Transverse colon (tissue), 4 donors: ENCODE data around the gene ATF4. TPM values are rescaled to one million over a fixed set of nuclear protein-coding genes. Genes with fewer than 3 reads are reported as not detected.
"Not testable (repeated sequence)": the region's sequence is repeated elsewhere in the genome, so short reads cannot be mapped to it uniquely, and the experiment has no call there.

Experiments
- DNase-seq: peaks from one replicate; pipeline ENCODE4 v3.0.0-alpha.2; 2019
- H3K27ac ChIP-seq, 4 donors: fragments of 200-600 bp; sonication (generic); 2 replicates each; pipeline ENCODE4 v1.5.1; 2016 to 2018; ENCODE audit warnings: inconsistent platforms in 4 of 4
- H3K27me3 ChIP-seq: fragments of 200-600 bp; sonication (generic); 2 replicates; pipeline ENCODE4 v1.5.1; 2017; ENCODE audit warnings: inconsistent platforms
- H3K36me3 ChIP-seq, 4 donors: fragments of 200-600 bp; sonication (generic); 2 replicates each; pipeline ENCODE4 v1.5.1; 2017 to 2019; ENCODE audit warnings: inconsistent platforms in 4 of 4
- H3K4me1 ChIP-seq, 4 donors: fragments of 200-600 bp; sonication (generic); 2 replicates each; pipeline ENCODE4 v1.5.1; 2017 to 2020; ENCODE audit warnings: inconsistent platforms in 4 of 4
- H3K4me3 ChIP-seq, 4 donors: fragments of 200-600 bp; sonication (generic); 1 replicate in 1 of 4; 2 replicates in 3 of 4; pipeline versions ENCODE4 v1.5.1 to v1.6.1; 2017 to 2019; ENCODE audit warnings: inconsistent platforms in 4 of 4
- H3K9me3 ChIP-seq, 2 donors: fragments of 200-600 bp; sonication (generic); 2 replicates each; pipeline ENCODE4 v1.5.1; 2017 to 2019; ENCODE audit warnings: inconsistent platforms in 2 of 2
- CTCF ChIP-seq, 5 experiments: fragments of 200-600 bp in 3 of 5; fragments of 450-650 bp in 2 of 5; sonication (generic) in 3 of 5; IDR thresholded peaks; 1 replicate in 2 of 5; 2 replicates in 3 of 5; pipeline ENCODE4 v1.5.1; 2016 to 2017; ENCODE audit warnings: antibody characterized with exemption in 5 of 5, inconsistent platforms in 3 of 5, mild to moderate bottlenecking in 2 of 5, moderate library complexity in 1 of 5
- EP300 ChIP-seq: sonication (generic); formaldehyde crosslinking; IDR thresholded peaks from one replicate; pipeline ENCODE4 v1.6.1; 2017; ENCODE audit warnings: antibody characterized with exemption, low read depth
- POLR2A ChIP-seq: fragments of 450-650 bp; IDR thresholded peaks from one replicate; pipeline ENCODE4 v1.6.1; 2016; ENCODE audit warnings: antibody characterized with exemption, mild to moderate bottlenecking, moderate library complexity
- POLR2AphosphoS5 ChIP-seq, 3 donors: sonication (generic); formaldehyde crosslinking; IDR thresholded peaks; one replicate each; pipeline ENCODE4 v1.6.1; 2016; ENCODE audit warnings: antibody characterized with exemption in 3 of 3
- whole genome bisulfite sequencing, 2 donors: methylation state at CpG; one replicate each; pipeline ENCODE4 v1.1.5; 2018; ENCODE audit warnings: low coverage in 1 of 2; 5-methylcytosine and 5-hydroxymethylcytosine counted together
- in situ Hi-C, 4 donors: fragments of 200-750 bp; cut with MboI; loops; one replicate each; pipeline versions ENCODE4 v1.15.0 to v1.15.1; 2017; ENCODE audit warnings: low sequenced_read_pairs in 3 of 4, low pct_ligation_motif_present in 1 of 4, low pct_unique_long_range_greater_than_20kb in 1 of 4
- intact Hi-C: fragments of 100-400 bp; cut with DNase I; formaldehyde crosslinking; loops from one replicate; pipeline ENCODE4 v1.15.1; 2023; ENCODE audit warnings: low total_unique reads
- total RNA-seq, 4 donors: library from RNA; depleted of rRNA; stranded (reverse); fragments of >200 nt; gene quantifications; one replicate each; pipeline ENCODE4 v1.1.0, GENCODE V29; 2016

The ATF4 gene
- total RNA-seq, 4 donors from 2014 or later, result 262 to 566 (median 339) TPM

GRCh38 chr22:39503630-39504029 is 16.7 kb upstream of the ATF4 start:
- intact Hi-C loops, result no loop called here
- in situ Hi-C loops, result no loop called here
- DNase-seq, result no peak
- no peak for TF ChIP-seq CTCF (IDR thresholded peaks at IDR 0.05)
- no peak for TF ChIP-seq POLR2AphosphoS5 (IDR thresholded peaks at IDR 0.05)
- TF ChIP-seq POLR2A, result no peak
- no peak for TF ChIP-seq EP300
- Histone ChIP-seq H3K4me1 (peaks cover 15 to 33% (median 21%) of the 10 kb centered on the region in 4 donors), H3K9me3 (no peaks in the 10 kb centered on the region), H3K27ac (peak overlapping the region in 1 of 4 donors; percentile 93), H3K4me3 (peak overlapping the region in 2 of 4 donors; percentile 80 to 89), H3K27me3 (no peaks in the 10 kb centered on the region), H3K36me3 (peaks cover 0 to 41% (median 14%) of the 10 kb centered on the region in 4 donors)
- WGBS, 2 donors, result 48% methylated on average over 6 of the region's 6 CpGs; no CpG with 5 or more reads in 1 of the 2 donors

- in situ Hi-C loops (no loop called here), intact Hi-C loops (no loop called here)
- WGBS, 2 donors, result 94 to 95% methylated on average over 14 to 16 of the region's 16 CpGs
- no peaks in the 10 kb centered on the region for H3K9me3 ChIP-seq
- H3K4me3 ChIP-seq, result no peak overlapping the region
- no peak for TF ChIP-seq POLR2A
- no peak for TF ChIP-seq POLR2AphosphoS5 (IDR thresholded peaks at IDR 0.05)
- no peak for DNase-seq
- H3K4me1 ChIP-seq, result peaks cover 15 to 32% (median 21%) of the 10 kb centered on the region in 4 donors
- peaks cover 0 to 41% (median 15%) of the 10 kb centered on the region in 4 donors for H3K36me3 ChIP-seq
- H3K27me3 ChIP-seq, result no peaks in the 10 kb centered on the region
- H3K27ac ChIP-seq, result no peak overlapping the region
These were observed 16.3 kb upstream of the ATF4 start for GRCh38 chr22:39504071-39504470.

GRCh38 chr22:39507021-39507420 is 13.3 kb upstream of the ATF4 start:
- H3K9me3 ChIP-seq, intact Hi-C loops, DNase-seq, in situ Hi-C loops, H3K27ac ChIP-seq, H3K4me3 ChIP-seq, H3K27me3 ChIP-seq: not testable (repeated sequence)
- H3K4me1 ChIP-seq, result peaks cover 9 to 24% (median 12%) of the 10 kb centered on the region in 4 donors
- WGBS, 2 donors, result 74 to 90% methylated on average over 2 to 10 of the region's 10 CpGs
- H3K36me3 ChIP-seq, result peaks cover 0 to 67% (median 25%) of the 10 kb centered on the region in 4 donors

- H3K4me1 ChIP-seq, result peaks cover 4 to 18% (median 7%) of the 10 kb centered on the region in 4 donors
- WGBS, 2 donors, result 76 to 77% methylated on average over 4 of the region's 4 CpGs
- peaks cover 0 to 80% (median 31%) of the 10 kb centered on the region in 4 donors for H3K36me3 ChIP-seq
- in situ Hi-C loops (no loop called here), intact Hi-C loops (no loop called here)
- no peak for DNase-seq
- TF ChIP-seq EP300 (no peak), CTCF (IDR thresholded peaks at IDR 0.05) (no peak), POLR2AphosphoS5 (IDR thresholded peaks at IDR 0.05) (no peak), POLR2A (no peak)
- H3K27me3 ChIP-seq, result no peaks in the 10 kb centered on the region
- no peak overlapping the region for H3K4me3 ChIP-seq
- H3K9me3 ChIP-seq, result no peaks in the 10 kb centered on the region
- H3K27ac ChIP-seq, result no peak overlapping the region
These were observed 12.0 kb upstream of the ATF4 start for GRCh38 chr22:39508393-39508792.

GRCh38 chr22:39510529-39511149 is 9.7 kb upstream of the ATF4 start:
- no peak for TF ChIP-seq EP300
- TF ChIP-seq CTCF (IDR thresholded peaks at IDR 0.05), result no peak
- TF ChIP-seq POLR2A, result no peak
- TF ChIP-seq POLR2AphosphoS5 (IDR thresholded peaks at IDR 0.05), result no peak
- Histone ChIP-seq H3K27ac (no peak overlapping the region), H3K4me1 (no peaks in the 10 kb centered on the region), H3K27me3 (no peaks in the 10 kb centered on the region), H3K36me3 (peaks cover 0 to 80% (median 33%) of the 10 kb centered on the region in 4 donors), H3K4me3 (no peak overlapping the region), H3K9me3 (no peaks in the 10 kb centered on the region)
- DNase-seq, result no peak
- WGBS, 2 donors, result 87 to 93% methylated on average over 3 to 4 of the region's 4 CpGs
- in situ Hi-C loops, result no loop called here
- intact Hi-C loops, result loop anchor here (10.0 kb wide), 1 partner anchor 106 kb away; no protein-coding TSS in a partner anchor
